ENCODE measurements around the gene CYTH1. TPM values are rescaled to one million over a fixed set of nuclear protein-coding genes. Genes with fewer than 3 reads are reported as not detected.

The CYTH1 gene
- total and polyA plus RNA-seq, 4 donors = 28.1 to 50.4 (median 42.4) TPM

- DNase-seq (ENCODE audit: low read depth in 4 of 6, low spot score in 6 of 6) = no peak
- Histone ChIP-seq H3K27ac (ENCODE audit: low read depth, low read length) (no peak overlapping the region), H3K4me3 (ENCODE audit: low read depth, low read length) (no peak overlapping the region), H3K36me3 (ENCODE audit: control insufficient read depth, insufficient read depth, low read length) (no peaks in the 10 kb centered on the region), H3K9me3 (ENCODE audit: control insufficient read depth, insufficient read depth, low read length) (no peaks in the 10 kb centered on the region), H3K4me1 (ENCODE audit: control insufficient read depth, insufficient read depth, low read length) (no peaks in the 10 kb centered on the region), H3K27me3 (ENCODE audit: control insufficient read depth, insufficient read depth, low read length) (no peaks in the 10 kb centered on the region)
- WGBS (ENCODE audit: insufficient coverage) = 83% methylated on average over 11 of the region's 11 CpGs
Observed at GRCh38 chr17:78637146-78637545, 144.9 kb downstream of the CYTH1 start.

DNA sequence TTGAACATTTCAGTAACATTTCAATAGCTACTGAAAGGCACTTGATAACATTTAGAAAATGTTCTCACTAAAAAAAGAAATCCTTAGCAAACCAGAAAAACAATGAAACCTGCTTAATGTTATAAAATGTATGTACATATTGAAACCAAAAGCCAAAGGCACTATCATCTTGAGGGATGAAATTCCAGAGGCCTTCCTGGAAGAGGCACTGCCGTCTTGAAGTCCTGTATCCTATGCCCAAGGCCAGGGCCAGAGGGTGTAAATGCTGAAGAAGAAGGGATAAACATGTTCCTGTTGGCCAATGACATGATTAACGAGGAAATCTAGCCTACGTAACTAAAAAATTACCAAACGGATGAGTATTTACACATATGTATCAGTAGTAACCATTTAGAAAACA, 147.9 kb downstream of the CYTH1 start:
- Histone ChIP-seq H3K4me1 (ENCODE audit: control insufficient read depth, insufficient read depth, low read length) (peaks cover 3% of the 10 kb centered on the region), H3K27ac (ENCODE audit: low read depth, low read length) (no peak overlapping the region), H3K36me3 (ENCODE audit: control insufficient read depth, insufficient read depth, low read length) (no peaks in the 10 kb centered on the region), H3K4me3 (ENCODE audit: low read depth, low read length) (no peak overlapping the region), H3K27me3 (ENCODE audit: control insufficient read depth, insufficient read depth, low read length) (no peaks in the 10 kb centered on the region), H3K9me3 (ENCODE audit: control insufficient read depth, insufficient read depth, low read length) (no peaks in the 10 kb centered on the region)
- no peak for DNase-seq (ENCODE audit: low read depth in 4 of 6, low spot score in 6 of 6)
- no CpG with 5 or more reads among the region's 4 CpGs for whole genome bisulfite sequencing (ENCODE audit: insufficient coverage)

- Histone ChIP-seq H3K27ac (ENCODE audit: low read depth, low read length) (no peak overlapping the region), H3K4me1 (ENCODE audit: control insufficient read depth, insufficient read depth, low read length) (peaks cover 5% of the 10 kb centered on the region), H3K36me3 (ENCODE audit: control insufficient read depth, insufficient read depth, low read length) (no peaks in the 10 kb centered on the region), H3K9me3 (ENCODE audit: control insufficient read depth, insufficient read depth, low read length) (no peaks in the 10 kb centered on the region), H3K4me3 (ENCODE audit: low read depth, low read length) (no peak overlapping the region), H3K27me3 (ENCODE audit: control insufficient read depth, insufficient read depth, low read length) (no peaks in the 10 kb centered on the region)
- no peak for DNase-seq (ENCODE audit: low read depth in 4 of 6, low spot score in 6 of 6)
- WGBS (ENCODE audit: insufficient coverage) = 91% methylated on average over 23 of the region's 23 CpGs
Observed at GRCh38 chr17:78629436-78629995, 152.6 kb downstream of the CYTH1 start.

GRCh38 chr17:78628547-78629435, 153.3 kb downstream of the CYTH1 start:
- Histone ChIP-seq H3K4me3 (ENCODE audit: low read depth, low read length) (no peak overlapping the region), H3K36me3 (ENCODE audit: control insufficient read depth, insufficient read depth, low read length) (no peaks in the 10 kb centered on the region), H3K27me3 (ENCODE audit: control insufficient read depth, insufficient read depth, low read length) (no peaks in the 10 kb centered on the region), H3K4me1 (ENCODE audit: control insufficient read depth, insufficient read depth, low read length) (peaks cover 5% of the 10 kb centered on the region), H3K27ac (ENCODE audit: low read depth, low read length) (no peak overlapping the region), H3K9me3 (ENCODE audit: control insufficient read depth, insufficient read depth, low read length) (no peaks in the 10 kb centered on the region)
- WGBS (ENCODE audit: insufficient coverage) = 86% methylated on average over 30 of the region's 30 CpGs
- DNase-seq (ENCODE audit: low read depth in 4 of 6, low spot score in 6 of 6) = no peak

GRCh38 chr17:78624324-78625151, 157.5 kb downstream of the CYTH1 start:
- peaks cover 2% of the 10 kb centered on the region for H3K27me3 ChIP-seq (ENCODE audit: control insufficient read depth, insufficient read depth, low read length)
- no peaks in the 10 kb centered on the region for H3K9me3 ChIP-seq (ENCODE audit: control insufficient read depth, insufficient read depth, low read length)
- H3K36me3 ChIP-seq (ENCODE audit: control insufficient read depth, insufficient read depth, low read length) = no peaks in the 10 kb centered on the region
- WGBS (ENCODE audit: insufficient coverage) = 86% methylated on average over 7 of the region's 14 CpGs
- H3K4me3 ChIP-seq (ENCODE audit: low read depth, low read length) = no peak overlapping the region
- DNase-seq (ENCODE audit: low read depth in 4 of 6, low spot score in 6 of 6) = peak in 1 of 6 donors; percentile 75
- H3K27ac ChIP-seq (ENCODE audit: low read depth, low read length) = no peak overlapping the region
- peaks cover 5% of the 10 kb centered on the region for H3K4me1 ChIP-seq (ENCODE audit: control insufficient read depth, insufficient read depth, low read length)

Small RNAs within 50 kb of the gene (small RNA-seq; reads per million reads assigned to genes)
- gene RNU6-638P (ENCODE audit: low replicate concordance) = not detected

Other genes with a start within 250 kb of the CYTH1 start
- gene DNAH17, start 204.9 kb downstream of the CYTH1 start, total RNA-seq = 1 to 10 TPM in 1 of 2 donors, under 1 TPM in 1; 0.61 to 3.0 TPM
- 1 to 10 TPM; 2.5 to 4.8 TPM for gene DNAH17, start 204.9 kb downstream of the CYTH1 start, polyA plus RNA-seq (ENCODE audit: insufficient read length in 2 of 2)
- gene USP36, start 58.5 kb upstream of the CYTH1 start, total RNA-seq = 10 to 100 TPM; 22.5 to 30.7 TPM
- 10 to 100 TPM; 34.8 to 41.0 TPM for gene USP36, start 58.5 kb upstream of the CYTH1 start, polyA plus RNA-seq (ENCODE audit: insufficient read length in 2 of 2)
- 1 to 10 TPM; 3.1 to 3.3 TPM for gene CEP295NL, start 120.9 kb upstream of the CYTH1 start, total RNA-seq
- 1 to 10 TPM in 1 of 2 donors, under 1 TPM in 1; 0.27 to 3.2 TPM for gene CEP295NL, start 120.9 kb upstream of the CYTH1 start, polyA plus RNA-seq (ENCODE audit: insufficient read length in 2 of 2)
- 100 to 1,000 TPM; 139 to 161 TPM for gene TIMP2, start 143.1 kb upstream of the CYTH1 start, total RNA-seq
- 100 to 1,000 TPM; 416 to 417 TPM for gene TIMP2, start 143.1 kb upstream of the CYTH1 start, polyA plus RNA-seq (ENCODE audit: insufficient read length in 2 of 2)
- 100 to 1,000 TPM in 1 of 2 donors, 10 to 100 TPM in 1; 96.3 to 166 TPM for gene LGALS3BP, start 197.7 kb upstream of the CYTH1 start, total RNA-seq
- gene LGALS3BP, start 197.7 kb upstream of the CYTH1 start, polyA plus RNA-seq (ENCODE audit: insufficient read length in 2 of 2) = 100 to 1,000 TPM in 1 of 2 donors, 10 to 100 TPM in 1; 83.0 to 116 TPM
- 10 to 100 TPM; 23.6 to 29.8 TPM for gene CANT1, start 227.5 kb upstream of the CYTH1 start, total RNA-seq
- 10 to 100 TPM; 31.9 to 38.8 TPM for gene CANT1, start 227.5 kb upstream of the CYTH1 start, polyA plus RNA-seq (ENCODE audit: insufficient read length in 2 of 2)
- 10 to 100 TPM in 1 of 2 donors, 1 to 10 TPM in 1; 9.0 to 15.5 TPM for gene C1QTNF1, start 241.9 kb upstream of the CYTH1 start, total RNA-seq
- gene C1QTNF1, start 241.9 kb upstream of the CYTH1 start, polyA plus RNA-seq (ENCODE audit: insufficient read length in 2 of 2) = 1 to 10 TPM; 4.0 to 7.1 TPM

Measured in spinal cord (tissue), 10 donors.